Glutamatergic neuron (in vitro differentiated cells): ENCODE results near the gene PRUNE1. TPM values are rescaled to one million over a fixed set of nuclear protein-coding genes. Genes with fewer than 3 reads are reported as not detected.

Experiments
- DNase-seq: peaks from one replicate; pipeline ENCODE4 v3.0.0; 2022
- H3K27ac Mint-ChIP-seq: one replicate; pipeline ENCODE4 v1.8.0; 2020; ENCODE audit warnings: mild to moderate bottlenecking, mixed read lengths, inconsistent platforms; ENCODE audit not compliant: unreplicated experiment
- H3K27me3 Mint-ChIP-seq: one replicate; pipeline ENCODE4 v1.8.0; 2020; ENCODE audit warnings: mild to moderate bottlenecking, moderate library complexity, mixed read lengths, inconsistent platforms; ENCODE audit not compliant: unreplicated experiment
- H3K36me3 Mint-ChIP-seq: one replicate; pipeline ENCODE4 v1.8.0; 2020; ENCODE audit warnings: mild to moderate bottlenecking, mixed read lengths, inconsistent platforms; ENCODE audit not compliant: unreplicated experiment
- H3K4me1 Mint-ChIP-seq: one replicate; pipeline ENCODE4 v1.8.0; 2020; ENCODE audit warnings: mild to moderate bottlenecking, low read depth, mixed read lengths, inconsistent platforms; ENCODE audit not compliant: unreplicated experiment
- H3K4me3 Mint-ChIP-seq: one replicate; pipeline ENCODE4 v1.8.0; 2020; ENCODE audit warnings: mild to moderate bottlenecking, mixed read lengths, inconsistent platforms; ENCODE audit not compliant: unreplicated experiment
- H3K9me3 Mint-ChIP-seq: one replicate; pipeline ENCODE4 v1.8.0; 2020; ENCODE audit warnings: mild to moderate bottlenecking, moderate library complexity, mixed read lengths, inconsistent platforms; ENCODE audit not compliant: unreplicated experiment
- CTCF ChIP-seq: fragments of 200-600 bp; sonication (generic); IDR thresholded peaks from one replicate; pipeline ENCODE4 v1.5.0; 2021; ENCODE audit not compliant: partially characterized antibody, unreplicated experiment
- total RNA-seq: library from RNA; stranded (reverse); fragmentation: NEBNext Ultra II Directional; extraction: Animal tissue kit (Norgen Biotek cat#: 25700); gene quantifications from one replicate; pipeline ENCODE4 v1.2.1, GENCODE V29; 2021; ENCODE audit not compliant: unreplicated experiment

The PRUNE1 gene
- total RNA-seq, 1 donor from 2014 or later: 14.9 TPM

- DNase-seq: no peak
- H3K27me3 Mint-ChIP-seq: peaks cover 10% of the 10 kb centered on the region
- H3K4me1 Mint-ChIP-seq: peaks cover 32% of the 10 kb centered on the region
- H3K9me3 Mint-ChIP-seq: peaks cover 9% of the 10 kb centered on the region
- TF ChIP-seq CTCF: no peak
- peak overlapping the region; percentile 99 for H3K27ac Mint-ChIP-seq
- peak overlapping the region; percentile 99 for H3K4me3 Mint-ChIP-seq
- peaks cover 5% of the 10 kb centered on the region for H3K36me3 Mint-ChIP-seq
Observed at GRCh38 chr1:151005729-151006319, 2.4 kb upstream of the PRUNE1 start.

GRCh38 chr1:151006327-151007052 lies 1.8 kb upstream of the PRUNE1 start, which contains the start of gene MINDY1:
Gene MINDY1 (minus strand): TSS chr1:151006902. CDS start chr1:151002617, 4,285 bp downstream.
- Mint-ChIP-seq H3K4me3 (peak within 1 kb of the TSS; percentile 99), H3K27ac (peak within 1 kb of the TSS; percentile 99), H3K4me1 (peaks cover 32% of the 10 kb centered on the region), H3K9me3 (peaks cover 9% of the 10 kb centered on the region), H3K36me3 (peaks cover 5% of the 10 kb centered on the region), H3K27me3 (peaks cover 10% of the 10 kb centered on the region)
- TF ChIP-seq CTCF: no peak
- peak; percentile 64 for DNase-seq

- H3K27ac Mint-ChIP-seq: peak overlapping the region; percentile 99
- peak overlapping the region; percentile 99 for H3K4me3 Mint-ChIP-seq
- DNase-seq: no peak
- H3K36me3 Mint-ChIP-seq: peaks cover 1% of the 10 kb centered on the region
- TF ChIP-seq CTCF: no peak
- H3K27me3 Mint-ChIP-seq: peaks cover 10% of the 10 kb centered on the region
- peaks cover 7% of the 10 kb centered on the region for H3K9me3 Mint-ChIP-seq
- H3K4me1 Mint-ChIP-seq: peaks cover 29% of the 10 kb centered on the region
Observed at GRCh38 chr1:151007853-151008243, 401 bp upstream of the PRUNE1 start.

- Mint-ChIP-seq H3K36me3 (no peaks in the 10 kb centered on the region), H3K4me1 (peaks cover 29% of the 10 kb centered on the region), H3K27me3 (peaks cover 10% of the 10 kb centered on the region), H3K27ac (no peak overlapping the region), H3K4me3 (peak overlapping the region; percentile 99), H3K9me3 (peaks cover 7% of the 10 kb centered on the region)
- no peak for DNase-seq
- no peak for TF ChIP-seq CTCF
Observed at GRCh38 chr1:151009206-151009587, 948 bp downstream of the PRUNE1 start.
